ENCODE results near the gene CALN1.
"Not testable (repeated sequence)": the region's sequence is repeated elsewhere in the genome, so short reads cannot be mapped to it uniquely, and the experiment has no call there.

Gene CALN1

DNA sequence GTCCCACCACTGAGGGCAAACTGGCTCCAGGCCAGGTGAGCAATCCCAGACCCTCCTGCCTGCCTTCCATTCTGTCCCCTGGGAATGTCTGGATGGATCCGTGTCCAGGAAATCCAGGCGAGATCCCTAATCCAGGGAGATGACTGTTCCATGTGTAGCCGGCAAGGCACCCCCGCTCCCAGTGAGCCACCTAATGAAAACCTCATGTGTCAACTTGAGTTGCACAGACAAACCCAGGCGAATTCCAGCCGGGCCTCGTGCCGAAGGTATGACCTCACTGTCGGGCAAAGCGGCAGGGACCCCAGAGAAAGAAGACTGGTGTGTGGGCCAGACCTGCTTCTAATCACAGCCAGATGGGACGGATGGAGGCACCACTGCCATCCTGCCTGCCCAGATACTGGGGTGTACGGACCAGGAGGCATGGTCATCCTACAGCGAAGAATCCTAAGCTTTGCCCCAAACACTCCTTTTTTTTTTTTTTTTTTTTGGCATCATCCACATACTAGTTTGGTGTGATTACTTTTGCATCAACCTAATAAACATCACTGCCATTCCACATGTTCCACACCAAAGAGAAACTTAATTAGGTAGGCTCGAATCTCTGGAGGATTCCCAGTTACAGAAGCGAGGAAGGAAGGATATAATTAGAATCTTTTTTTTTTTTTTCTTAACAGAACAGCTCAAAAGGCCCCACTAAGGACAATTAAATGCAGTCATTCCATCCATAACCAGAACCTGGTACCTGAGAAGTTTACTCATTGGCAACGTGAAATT lies 313.1 kb downstream of the CALN1 start:
- no peak for DNase-seq (ENCODE audit: low read depth in 2 of 2)

- DNase-seq (ENCODE audit: low read depth in 2 of 2) = no peak
These were observed 314.9 kb downstream of the CALN1 start for GRCh38 chr7:72097226-72097625.

DNA sequence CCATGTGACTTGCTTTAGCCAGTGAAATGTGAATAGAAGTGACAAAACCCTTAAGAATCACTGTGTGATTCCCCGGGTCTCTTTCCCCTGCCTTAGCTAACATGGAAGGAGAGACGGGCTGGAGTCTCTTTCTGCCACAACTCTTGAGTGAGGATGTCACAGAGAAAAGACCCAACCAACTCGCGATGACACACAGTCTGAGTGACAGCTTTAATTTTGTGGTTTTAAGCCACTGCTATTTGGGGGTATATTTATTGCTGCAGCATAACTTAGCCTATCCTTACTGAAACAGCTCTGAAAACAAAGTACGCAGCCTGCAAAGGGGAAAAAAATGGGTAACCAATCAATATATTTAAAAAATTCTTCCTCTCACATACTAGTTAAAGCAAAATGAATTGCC lies 319.4 kb downstream of the CALN1 start:
- no peak for DNase-seq (ENCODE audit: low read depth in 2 of 2)

DNA sequence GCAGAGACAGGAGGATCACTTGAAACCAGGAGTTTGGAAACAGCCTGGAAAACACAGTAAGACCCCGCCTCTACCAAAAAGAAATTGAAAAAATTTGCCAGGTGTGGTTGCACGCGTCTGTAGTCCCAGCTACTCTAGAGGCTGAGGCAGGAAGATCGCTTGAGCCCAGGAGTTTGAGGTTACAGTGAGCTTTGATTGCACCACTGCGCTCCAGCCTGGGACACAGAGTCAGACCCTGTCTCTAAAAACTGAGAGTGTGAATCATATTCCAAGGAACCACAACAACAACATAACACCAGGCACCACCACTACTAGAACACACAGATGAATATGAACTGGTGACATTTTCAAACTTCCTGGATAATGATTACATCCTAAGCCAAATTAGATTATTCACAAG lies 324.2 kb downstream of the CALN1 start:
- no peak for DNase-seq (ENCODE audit: low read depth in 2 of 2)

- no peak for DNase-seq (ENCODE audit: low read depth in 2 of 2)
These were observed 331.1 kb downstream of the CALN1 start for GRCh38 chr7:72080865-72081510.

GRCh38 chr7:72080341-72080766 lies 331.8 kb downstream of the CALN1 start:
- DNase-seq (ENCODE audit: low read depth in 2 of 2) = no peak

- no peak for DNase-seq (ENCODE audit: low read depth in 2 of 2)
These were observed 333.3 kb downstream of the CALN1 start for GRCh38 chr7:72078856-72079255.

- no peak for DNase-seq (ENCODE audit: low read depth in 2 of 2)
These were observed 333.8 kb downstream of the CALN1 start for GRCh38 chr7:72078301-72078700.

DNA sequence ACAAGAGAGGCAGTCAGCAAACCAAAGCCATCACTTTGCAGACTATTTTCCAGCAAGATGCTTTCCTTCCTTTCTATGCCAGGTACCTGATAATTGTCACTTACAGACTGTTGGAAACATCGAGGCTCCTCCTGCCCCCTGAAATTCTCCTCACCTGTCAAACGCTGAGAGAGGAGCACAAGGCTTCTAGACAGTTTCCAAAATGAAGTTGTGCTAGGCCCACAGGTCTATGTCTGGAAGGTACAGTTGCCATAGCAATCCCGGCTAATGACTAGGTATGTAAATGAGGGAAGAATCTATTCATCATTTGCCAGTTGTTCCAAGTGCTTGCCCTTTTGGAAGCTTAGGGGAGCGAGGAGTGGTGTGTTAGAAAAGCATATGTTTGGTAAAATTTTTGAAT lies 334.4 kb downstream of the CALN1 start:
- DNase-seq (ENCODE audit: low read depth in 2 of 2) = no peak

DNA sequence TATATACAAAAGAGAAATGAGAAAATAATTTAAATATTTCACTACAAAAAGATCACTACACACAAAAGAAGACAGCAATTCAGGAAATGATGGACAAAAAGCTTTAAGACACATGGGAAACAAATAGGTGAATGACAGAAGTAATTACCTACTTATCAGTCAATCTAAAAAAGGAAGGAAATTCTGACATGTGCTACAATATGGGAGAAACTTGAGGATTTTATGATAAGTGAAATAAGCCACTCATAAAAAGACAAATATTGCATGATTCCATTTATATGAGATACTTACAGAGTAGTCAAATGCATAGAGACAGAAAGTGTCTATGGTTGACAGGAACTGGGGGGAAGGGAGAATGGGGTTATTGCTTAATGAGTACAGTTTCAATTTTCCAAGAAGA lies 339.2 kb downstream of the CALN1 start:
- DNase-seq (ENCODE audit: low read depth in 2 of 2) = no peak

DNA sequence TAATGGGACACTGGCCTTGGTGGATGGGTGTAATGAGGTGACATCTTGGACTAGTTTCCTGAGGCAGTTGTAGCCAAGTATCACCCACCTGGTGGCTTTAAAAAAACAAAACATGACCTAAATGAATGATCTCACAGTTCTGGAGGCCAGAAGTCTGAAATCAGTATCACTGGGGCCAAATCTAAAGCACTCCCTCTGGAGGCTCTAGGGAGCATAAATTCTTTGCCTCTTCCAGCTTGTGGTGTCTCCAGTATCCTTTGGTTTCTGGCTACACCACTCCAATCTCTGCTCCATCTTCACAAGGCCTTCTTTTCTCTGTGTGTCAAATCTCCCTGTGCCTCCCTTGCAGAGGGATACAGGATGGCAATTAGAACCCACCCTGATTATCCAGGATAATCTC lies 342.9 kb downstream of the CALN1 start:
- DNase-seq (ENCODE audit: low read depth in 2 of 2) = no peak

DNA sequence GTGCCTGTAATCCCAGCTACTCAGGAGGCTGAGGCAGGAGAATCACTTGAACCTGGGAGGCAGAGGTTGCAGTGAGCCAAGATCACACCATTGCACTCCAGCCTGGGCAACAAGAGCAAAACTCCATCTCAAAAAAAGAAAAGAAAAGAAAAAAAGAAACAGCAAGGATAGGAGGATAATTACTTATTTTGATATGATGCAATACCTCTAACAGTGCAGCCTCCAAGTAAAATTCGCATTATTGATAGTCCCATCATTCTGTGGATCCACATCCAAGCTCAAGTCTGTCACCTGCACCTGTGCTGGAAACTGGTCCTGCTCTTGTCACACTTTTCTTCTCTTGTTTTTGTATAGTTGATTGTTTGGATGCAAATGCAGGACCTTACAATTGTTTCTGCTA lies 346.4 kb downstream of the CALN1 start:
- not testable (repeated sequence) for DNase-seq (ENCODE audit: low read depth in 2 of 2)

DNA sequence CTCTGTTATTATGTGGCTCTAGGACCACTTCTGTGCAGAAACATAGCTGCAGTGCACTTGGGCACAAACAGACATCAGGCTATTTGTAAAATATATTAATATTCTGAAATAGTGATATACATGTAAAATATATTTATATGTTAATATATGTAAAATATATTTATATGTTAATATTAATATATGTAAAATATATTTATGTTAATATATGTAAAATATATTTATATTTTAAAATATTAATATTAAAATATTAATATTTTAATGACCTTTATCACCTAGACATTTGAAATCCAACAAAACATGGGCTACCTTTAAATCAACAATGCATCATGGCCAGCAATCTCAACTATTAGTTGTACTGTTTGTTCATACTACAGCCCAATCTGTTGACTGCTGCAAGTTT lies 347.2 kb downstream of the CALN1 start:
- no peak for DNase-seq (ENCODE audit: low read depth in 2 of 2)

DNA sequence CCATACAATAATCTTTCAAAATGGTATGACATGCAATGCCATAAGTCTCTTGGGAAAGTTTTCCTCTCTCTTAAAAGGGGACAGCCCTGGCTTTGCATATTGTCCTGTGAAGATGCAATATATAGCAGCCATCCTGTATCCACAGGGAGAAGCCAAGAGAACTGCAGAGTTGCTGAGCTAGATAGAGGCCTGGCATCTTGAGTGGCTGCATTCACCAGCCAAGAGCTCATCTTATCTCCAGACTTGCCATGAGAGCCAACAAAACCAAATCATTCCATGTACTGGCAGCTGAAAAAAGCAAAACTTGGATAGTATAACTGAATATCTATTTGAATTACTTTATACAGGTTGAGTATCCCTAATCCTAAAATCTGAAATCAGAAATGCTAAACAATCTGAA lies 348.8 kb downstream of the CALN1 start:
- DNase-seq (ENCODE audit: low read depth in 2 of 2) = no peak

GRCh38 chr7:72062666-72063065 lies 349.5 kb downstream of the CALN1 start:
- DNase-seq (ENCODE audit: low read depth in 2 of 2) = no peak

DNA sequence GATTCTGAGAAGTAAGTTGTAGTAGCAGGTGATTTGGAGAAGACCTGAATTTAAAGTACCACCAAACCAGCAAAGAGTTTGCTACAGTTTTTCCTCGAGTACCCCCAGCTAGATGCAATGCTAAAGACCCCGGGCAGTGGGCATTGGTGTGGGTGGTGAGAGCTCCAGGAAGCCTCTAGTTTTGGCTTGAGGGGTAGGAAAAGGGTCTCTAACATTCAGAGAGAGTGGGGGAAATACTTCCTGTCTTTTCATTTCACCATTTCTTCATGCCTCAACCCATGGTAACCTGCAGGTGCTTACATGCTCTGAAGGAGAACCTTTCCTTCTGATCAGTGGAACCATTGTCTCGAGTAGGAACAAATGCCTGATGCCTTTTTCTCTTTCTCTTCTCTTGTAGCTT lies 352.2 kb downstream of the CALN1 start:
- no peak for DNase-seq (ENCODE audit: low read depth in 2 of 2)

- no peak for DNase-seq (ENCODE audit: low read depth in 2 of 2)
These were observed 353.6 kb downstream of the CALN1 start for GRCh38 chr7:72058579-72058978.

- no peak for DNase-seq (ENCODE audit: low read depth in 2 of 2)
These were observed 354.3 kb downstream of the CALN1 start for GRCh38 chr7:72057796-72058195.

DNA sequence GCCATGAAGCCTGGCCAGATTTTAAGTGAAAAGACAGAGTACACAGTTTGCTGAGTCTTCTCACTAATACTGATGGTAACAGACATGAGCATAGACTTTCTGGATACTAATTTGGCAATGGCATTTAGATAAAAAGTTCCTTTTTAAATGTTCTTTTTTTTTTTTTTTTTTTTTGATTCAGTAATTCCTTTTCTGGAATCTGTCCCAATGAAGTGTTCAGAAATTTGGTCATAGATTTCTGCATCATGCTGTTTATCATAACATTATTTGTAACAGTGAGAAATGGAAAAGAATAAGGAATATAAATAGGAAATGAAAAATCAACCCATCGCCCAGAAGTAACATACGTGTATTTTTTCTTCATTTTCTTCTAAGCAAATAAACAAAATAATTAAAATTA lies 354.9 kb downstream of the CALN1 start:
- no peak for DNase-seq (ENCODE audit: low read depth in 2 of 2)

DNA sequence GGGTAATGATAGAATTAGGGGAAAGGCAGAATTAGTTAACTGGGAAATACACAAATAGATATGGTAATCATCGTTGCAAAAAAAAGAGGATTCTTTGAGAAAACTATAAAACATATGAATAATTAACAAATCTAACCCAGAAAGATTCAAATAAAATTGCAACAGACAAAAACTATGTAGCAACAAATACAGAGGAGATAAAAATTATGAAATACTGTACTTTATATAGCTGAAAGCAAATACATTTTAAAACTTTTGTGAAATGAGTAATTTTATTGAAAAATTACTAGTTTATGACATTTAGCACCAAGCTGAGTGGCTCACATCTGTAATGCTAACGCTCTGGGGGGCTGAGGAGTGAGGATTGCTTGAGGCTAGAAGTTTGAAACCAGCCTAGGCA lies 356.7 kb downstream of the CALN1 start:
- no peak for DNase-seq (ENCODE audit: low read depth in 2 of 2)

GRCh38 chr7:72053292-72053691 lies 358.8 kb downstream of the CALN1 start:
- DNase-seq (ENCODE audit: low read depth in 2 of 2) = no peak

DNA sequence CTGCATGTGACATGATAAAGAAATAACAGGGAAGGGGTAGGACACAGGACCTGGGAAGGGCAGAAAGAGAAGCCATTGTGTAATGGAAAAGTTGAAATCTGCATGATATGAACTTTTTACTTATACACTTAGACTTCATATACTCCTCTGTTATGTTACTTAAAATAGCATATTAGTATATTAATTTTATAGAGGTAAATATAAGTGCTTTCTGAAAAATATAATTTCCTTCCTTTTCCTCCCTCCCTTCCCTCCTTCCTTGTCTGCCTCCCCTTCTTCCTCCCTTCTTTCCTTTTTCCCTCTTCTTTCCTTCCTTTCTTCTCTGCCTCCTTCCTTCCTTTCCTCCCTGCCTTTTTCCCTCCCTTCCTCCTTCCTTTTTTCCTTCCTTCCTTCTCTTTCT lies 363.7 kb downstream of the CALN1 start:
- DNase-seq (ENCODE audit: low read depth in 2 of 2) = no peak

- no peak for DNase-seq (ENCODE audit: low read depth in 2 of 2)
These were observed 369.3 kb downstream of the CALN1 start for GRCh38 chr7:72042855-72043254.

DNA sequence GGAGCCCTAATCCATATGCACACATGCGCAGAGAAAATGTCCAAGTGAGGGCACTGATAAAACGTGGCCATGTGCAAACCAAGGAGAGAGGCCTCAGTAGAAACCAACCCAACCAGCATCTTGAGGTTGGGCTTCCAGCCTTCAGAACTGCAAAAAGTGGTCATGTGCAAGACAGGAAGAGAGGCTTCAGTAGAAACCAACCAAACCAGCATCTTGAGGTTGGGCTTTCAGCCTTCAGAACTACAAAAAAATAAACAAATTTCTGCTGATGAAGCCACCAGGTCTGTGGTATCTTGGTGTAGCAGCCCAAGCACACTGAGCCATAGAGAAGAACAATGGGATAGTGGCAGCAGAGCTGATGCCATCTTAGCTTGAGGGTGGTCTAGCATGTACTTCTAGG lies 371.5 kb downstream of the CALN1 start:
- no peak for DNase-seq (ENCODE audit: low read depth in 2 of 2)
